GM12878 (cell line): ENCODE results near the gene MAP7. TPM values are rescaled to one million over a fixed set of nuclear protein-coding genes. Genes with fewer than 3 reads are reported as not detected.

Source experiments
- ATAC-seq: fragments of 200-7000 bp; cut with Tn5 transposase; 3 replicates; pipeline ENCODE4 v1.9.1; 2020; ENCODE audit warnings: mild to moderate bottlenecking, moderate library complexity
- BruUV-seq: library from RNA; stranded (reverse); fragments of 400-500 nt; replicated peaks from 2 replicates; lab custom pipeline; 2021; lab: Mats Ljungman, UMichigan
- CTCF ChIA-PET: fragments of 300-600 bp; sonication (Branson Sonifier 250); formaldehyde crosslinking; extraction: SDS; loops from one replicate; lab custom pipeline; 2021; ENCODE audit warnings: inconsistent platforms; lab: Yijun Ruan, JAX
- POLR2A ChIA-PET: fragments of 350-600 bp; formaldehyde crosslinking; extraction: SDS; loops from one replicate; lab custom pipeline; 2021; ENCODE audit warnings: inconsistent platforms; lab: Charles Lee
- RAD21 ChIA-PET: fragments of 300-600 bp; sonication (Branson Sonifier 250); formaldehyde crosslinking; loops from one replicate; lab custom pipeline; 2023; ENCODE audit warnings: antibody characterized with exemption; ENCODE audit not compliant: unreplicated experiment; lab: Charles Lee
- SMC1A ChIA-PET: fragments of 300-600 bp; sonication (Branson Sonifier 250); formaldehyde crosslinking; loops from one replicate; lab custom pipeline; 2023; ENCODE audit not compliant: unreplicated experiment, uncharacterized antibody; lab: Charles Lee
- DNase-seq: peaks from one replicate; pipeline ENCODE4 v3.0.0-alpha.2; 2011; ENCODE audit warnings: low read depth, low spot score
- FAIRE-seq: peaks from 3 replicates; lab custom pipeline; 2011; peaks lifted over from hg19 to GRCh38; lab: Jason Lieb, UNC
- H2AFZ ChIP-seq: 2 replicates; pipeline ENCODE4 v1.6.0; 2011; ENCODE audit warnings: low read depth, low read length, control low read depth; ENCODE audit not compliant: control insufficient read depth
- H3K27ac ChIP-seq: 2 replicates; pipeline ENCODE4 v1.5.1; 2011; ENCODE audit warnings: control low read depth; ENCODE audit not compliant: control insufficient read depth, insufficient read depth
- H3K27me3 ChIP-seq, 2 experiments: replicated peaks in 1 of 2; 2 replicates each; pipeline versions ENCODE4 v1.6.0 to v1.6.1; 2011; ENCODE audit warnings: low read length in 1 of 2; ENCODE audit not compliant: control insufficient read depth in 2 of 2, insufficient read depth in 2 of 2
- H3K36me3 ChIP-seq, 2 experiments: 2 replicates each; pipeline ENCODE4 v1.5.1; 2011; ENCODE audit warnings: low read length in 1 of 2; ENCODE audit not compliant: control insufficient read depth in 2 of 2, insufficient read depth in 2 of 2
- H3K4me1 ChIP-seq: 2 replicates; pipeline ENCODE4 v1.6.1; 2011; ENCODE audit warnings: mild to moderate bottlenecking, low read length, moderate library complexity, mixed read lengths; ENCODE audit not compliant: control insufficient read depth, insufficient read depth
- H3K4me2 ChIP-seq: 2 replicates; pipeline ENCODE4 v1.6.0; 2011; ENCODE audit warnings: control low read depth; ENCODE audit not compliant: control insufficient read depth, insufficient read depth
- H3K4me3 ChIP-seq: fragments of 200-600 bp; sonication (generic); 2 replicates; pipeline ENCODE4 v1.5.1; 2016
- H3K79me2 ChIP-seq: 2 replicates; pipeline ENCODE4 v1.6.0; 2011; ENCODE audit warnings: low read length; ENCODE audit not compliant: control insufficient read depth, insufficient read depth
- H3K9ac ChIP-seq: 2 replicates; pipeline ENCODE4 v1.8.0; 2011; ENCODE audit warnings: low read length, control low read depth, mixed read lengths; ENCODE audit not compliant: control insufficient read depth, insufficient read depth
- H3K9me3 ChIP-seq: replicated peaks from 3 replicates; pipeline ENCODE4 v1.5.1; 2011; ENCODE audit warnings: mild to moderate bottlenecking, low read length; ENCODE audit not compliant: control insufficient read depth, insufficient read depth
- H4K20me1 ChIP-seq: 2 replicates; pipeline ENCODE4 v1.6.0; 2011; ENCODE audit not compliant: control insufficient read depth, insufficient read depth
- HDAC2 ChIP-seq: fragments of 200-600 bp; sonication (generic); IDR thresholded peaks from 2 replicates; pipeline ENCODE4 v1.6.1; 2017
- KAT2A ChIP-seq: conservative IDR thresholded peaks from 2 replicates; pipeline ENCODE4 v1.6.1; 2011; ENCODE audit warnings: low read depth, low read length; ENCODE audit not compliant: control insufficient read depth
- RAD21 ChIP-seq: IDR thresholded peaks from 2 replicates; pipeline ENCODE4 v1.6.1; 2011; ENCODE audit warnings: mild to moderate bottlenecking, low read depth, low read length, moderate library complexity; ENCODE audit not compliant: insufficient read depth
- SMC3 ChIP-seq: IDR thresholded peaks from 2 replicates; pipeline ENCODE4 v1.6.1; 2011; ENCODE audit warnings: low read length, improper control_type of control experiment, borderline replicate concordance
- TCF3 ChIP-seq: IDR thresholded peaks from 2 replicates; pipeline ENCODE4 v1.6.1; 2012; ENCODE audit warnings: low read depth, mild to moderate bottlenecking, low read length, borderline replicate concordance; ENCODE audit not compliant: insufficient read depth
- WGBS: methylation state at CpG from one replicate; pipeline ENCODE4 v1.1.6; 2016; ENCODE audit warnings: low lambda C conversion rate; ENCODE audit not compliant: insufficient replicate concordance, insufficient coverage; ENCODE audit errors: missing lambda C conversion rate; 5-methylcytosine and 5-hydroxymethylcytosine counted together
- in situ Hi-C: fragments of 300-500 bp; cut with MboI; formaldehyde crosslinking; loops from 9 replicates; pipeline ENCODE4 v1.14.3; 2018; ENCODE audit warnings: mixed read lengths
- intact Hi-C: fragments of 100-400 bp; cut with micrococcal nuclease; formaldehyde crosslinking; loops from one replicate; pipeline ENCODE4 v1.14.2; 2022; ENCODE audit not compliant: unreplicated experiment
- polyA plus RNA-seq, 11 experiments: library from polyadenylated mRNA; depleted of rRNA in 4 of 11; unstranded in 6 of 11; stranded (reverse) in 5 of 11; fragments of >200 nt; fragmentation: Nextera tagmentation in 4 of 11; fragmentation: Illumina TruSeq in 1 of 11; extraction: Ambion mirVana in 4 of 11; extraction: Trizol in 1 of 11; gene quantifications; 1 replicate in 1 of 11; 2 replicates in 10 of 11; pipeline versions ENCODE4 v1.2.1 to v1.2.3, GENCODE V29; 2011 to 2016; ENCODE audit warnings: inconsistent platforms in 2 of 11, missing spikeins in 2 of 11, low read depth in 1 of 11
- total RNA-seq, 4 experiments: library from RNA; depleted of rRNA in 3 of 4; stranded (reverse); fragments of >200 nt in 3 of 4; fragmentation: Illumina TruSeq in 1 of 4; extraction: Trizol in 1 of 4; gene quantifications; 2 replicates each; pipeline versions ENCODE4 v1.2.1 to v1.2.3, GENCODE V29; 2013 to 2021
- TF ChIP-seq, protein P1 (sequence below): IDR thresholded peaks from 2 replicates; pipeline ENCODE4 v1.6.1; 2012; ENCODE audit warnings: low read depth, low read length, improper control_type of control experiment
- TF ChIP-seq, protein P2 (sequence below), 3 experiments: IDR thresholded peaks in 2 of 3; conservative IDR thresholded peaks in 1 of 3; 2 replicates each; pipeline ENCODE4 v1.5.1; 2011; ENCODE audit warnings: low read depth in 3 of 3, low read length in 3 of 3, mild to moderate bottlenecking in 3 of 3, control low read depth in 2 of 3, moderate library complexity in 2 of 3, inconsistent platforms in 1 of 3, mixed read lengths in 1 of 3; ENCODE audit not compliant: control insufficient read depth in 2 of 3, insufficient read depth in 1 of 3; ENCODE audit errors: extremely low read depth in 1 of 3

MAP7 gene
- total and polyA plus RNA-seq, 10 of the 15 experiments (the other 5 are each of a cell fraction or from before 2014, with no cell fraction given) = 0.04 to 0.17 (median 0.08) TPM; not detected in 2

DNA sequence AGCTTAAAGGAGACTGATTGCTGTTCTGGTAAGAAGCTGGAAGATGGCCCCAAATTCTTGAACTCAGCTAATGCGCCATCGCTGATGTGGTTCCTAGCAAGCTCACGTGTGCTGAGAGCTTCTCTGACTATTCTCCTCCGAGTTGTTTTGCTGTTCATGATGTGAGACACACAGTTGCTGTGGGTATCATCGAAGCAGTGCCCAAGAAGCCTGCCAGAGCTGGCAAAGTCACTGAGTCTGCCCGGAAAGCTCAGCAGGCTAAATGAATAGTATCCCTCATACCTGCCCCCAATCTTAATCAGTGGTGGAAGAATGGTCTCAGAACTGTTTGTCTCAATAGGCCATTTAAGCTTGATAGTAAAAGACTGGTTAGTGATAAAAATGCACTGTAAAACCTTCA, 232.3 kb downstream of the MAP7 start (continued):
- TF ChIP-seq KAT2A = no peak
- TF ChIP-seq, protein P1, sequence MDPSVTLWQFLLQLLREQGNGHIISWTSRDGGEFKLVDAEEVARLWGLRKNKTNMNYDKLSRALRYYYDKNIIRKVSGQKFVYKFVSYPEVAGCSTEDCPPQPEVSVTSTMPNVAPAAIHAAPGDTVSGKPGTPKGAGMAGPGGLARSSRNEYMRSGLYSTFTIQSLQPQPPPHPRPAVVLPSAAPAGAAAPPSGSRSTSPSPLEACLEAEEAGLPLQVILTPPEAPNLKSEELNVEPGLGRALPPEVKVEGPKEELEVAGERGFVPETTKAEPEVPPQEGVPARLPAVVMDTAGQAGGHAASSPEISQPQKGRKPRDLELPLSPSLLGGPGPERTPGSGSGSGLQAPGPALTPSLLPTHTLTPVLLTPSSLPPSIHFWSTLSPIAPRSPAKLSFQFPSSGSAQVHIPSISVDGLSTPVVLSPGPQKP = no peak
- no peak for TF ChIP-seq HDAC2
- TF ChIP-seq, all 136 proteins: peak for 0

DNA sequence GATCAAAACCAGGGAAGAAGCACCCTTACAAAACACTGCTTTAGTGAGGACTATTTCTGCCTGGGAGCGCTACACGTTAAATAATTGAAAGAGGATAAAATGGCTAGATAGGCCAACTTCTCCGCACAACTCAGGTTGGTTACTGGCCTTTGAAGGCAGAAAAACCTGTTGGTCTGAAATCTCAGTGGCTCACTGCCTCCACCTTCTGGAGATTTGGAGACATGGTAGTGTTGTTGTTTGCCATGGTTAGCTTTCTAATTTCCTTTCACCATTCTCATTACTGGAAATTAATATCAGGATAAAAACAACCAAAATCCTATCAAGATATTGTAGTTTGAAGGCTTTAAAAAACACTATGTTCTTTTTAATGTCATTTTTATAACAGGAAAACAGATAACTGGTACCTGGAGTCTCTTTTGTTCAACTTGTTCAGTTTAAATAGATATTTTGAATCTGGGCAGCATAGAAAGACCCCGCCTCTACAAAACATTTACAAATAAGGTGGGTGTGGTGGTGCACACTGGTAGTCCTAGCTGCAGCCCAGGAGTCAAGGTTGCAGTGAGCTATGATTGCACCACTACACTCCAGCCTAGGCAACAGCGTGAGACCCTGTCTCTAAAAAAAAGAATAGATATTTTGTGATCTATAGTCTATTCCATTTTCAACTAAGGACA, 233.1 kb downstream of the MAP7 start:
- Histone ChIP-seq H3K4me1 (no peaks in the 10 kb centered on the region), H3K36me3 (no peaks in the 10 kb centered on the region), H3K4me3 (no peak overlapping the region), H4K20me1 (no peaks in the 10 kb centered on the region), H3K27me3 (no peaks in the 10 kb centered on the region), H3K9ac (no peak overlapping the region), H3K4me2 (no peak overlapping the region), H3K9me3 (no peaks in the 10 kb centered on the region), H3K79me2 (no peaks in the 10 kb centered on the region), H2AFZ (no peak overlapping the region)
- ChIA-PET POLR2A (no interaction called here), RAD21 (interaction anchor here (0.7 to 3.1 kb wide), 9 partner anchors 20 to 781 kb away, joined by 3 to 11 read pairs (median 4); partner anchors contain the start of genes BCLAF1 and MTFR2), CTCF (interaction anchor here (0.6 to 2.8 kb wide), 20 partner anchors 8 to 867 kb away, joined by 3 to 20 read pairs (median 5); partner anchors contain the start of genes BCLAF1 and MTFR2)
- in situ Hi-C loops = no loop called here
- ATAC-seq (peak; percentile 90), FAIRE-seq (peak; percentile 89)
- no TSS peak for BruUV-seq
- peak; percentile 89 for TF ChIP-seq RAD21
- TF ChIP-seq TCF3 = no peak
- TF ChIP-seq, protein P2, sequence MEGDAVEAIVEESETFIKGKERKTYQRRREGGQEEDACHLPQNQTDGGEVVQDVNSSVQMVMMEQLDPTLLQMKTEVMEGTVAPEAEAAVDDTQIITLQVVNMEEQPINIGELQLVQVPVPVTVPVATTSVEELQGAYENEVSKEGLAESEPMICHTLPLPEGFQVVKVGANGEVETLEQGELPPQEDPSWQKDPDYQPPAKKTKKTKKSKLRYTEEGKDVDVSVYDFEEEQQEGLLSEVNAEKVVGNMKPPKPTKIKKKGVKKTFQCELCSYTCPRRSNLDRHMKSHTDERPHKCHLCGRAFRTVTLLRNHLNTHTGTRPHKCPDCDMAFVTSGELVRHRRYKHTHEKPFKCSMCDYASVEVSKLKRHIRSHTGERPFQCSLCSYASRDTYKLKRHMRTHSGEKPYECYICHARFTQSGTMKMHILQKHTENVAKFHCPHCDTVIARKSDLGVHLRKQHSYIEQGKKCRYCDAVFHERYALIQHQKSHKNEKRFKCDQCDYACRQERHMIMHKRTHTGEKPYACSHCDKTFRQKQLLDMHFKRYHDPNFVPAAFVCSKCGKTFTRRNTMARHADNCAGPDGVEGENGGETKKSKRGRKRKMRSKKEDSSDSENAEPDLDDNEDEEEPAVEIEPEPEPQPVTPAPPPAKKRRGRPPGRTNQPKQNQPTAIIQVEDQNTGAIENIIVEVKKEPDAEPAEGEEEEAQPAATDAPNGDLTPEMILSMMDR (IDR thresholded peaks at IDR 0.05 in 2 of 3, conservative IDR thresholded peaks at IDR 0.05 in 1 of 3; ENCODE audit: control insufficient read depth in 2 of 3, extremely low read depth in 1 of 3, insufficient read depth in 1 of 3, low read depth in 3 of 3, low read length in 3 of 3) = peak; percentile 67 to 78 (median 73); a peak in 5 of 6 replicates
- peak; percentile 75; the same call in 1 of the 2 replicates for TF ChIP-seq SMC3
- TF ChIP-seq, all 136 proteins: peak for 3
- intact Hi-C loops = loop anchor here (5.0 to 10.0 kb wide), 3 partner anchors 282 to 862 kb away; no protein-coding TSS in a partner anchor
- SMC1A ChIA-PET = interaction anchor here (0.7 to 2.4 kb wide), 6 partner anchors 27 to 866 kb away, joined by 3 to 12 read pairs (median 6); partner anchors contain the start of genes BCLAF1 and MTFR2
- no peak overlapping the region for H3K27ac ChIP-seq
- DNase-seq = peak; percentile 4
- WGBS = 27% methylated on average over 5 of the region's 5 CpGs
